ENCODE results near the gene ZP2. TPM values are rescaled to one million over a fixed set of nuclear protein-coding genes. Genes with fewer than 3 reads are reported as not detected.

The ZP2 gene
- total RNA-seq, 1 donor, result not detected

DNA sequence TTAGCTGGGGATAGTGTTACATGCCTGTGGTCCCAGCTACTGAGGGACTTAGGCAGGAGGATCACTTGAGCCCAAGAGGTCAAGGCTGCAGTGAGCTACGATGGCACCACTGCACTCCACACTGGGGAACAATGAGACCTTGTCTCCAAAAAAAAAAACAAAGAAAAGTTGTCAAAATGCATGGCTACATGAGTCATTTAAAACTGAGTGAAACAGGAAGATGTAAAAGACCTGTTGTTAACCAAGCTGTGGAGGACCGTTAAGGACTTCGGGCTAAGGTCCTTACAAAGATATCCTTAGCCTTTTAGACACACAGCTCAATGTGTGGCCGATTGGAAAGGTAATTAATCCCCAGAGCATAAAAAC lies 25.1 kb downstream of the ZP2 start:
- no peaks in the 10 kb centered on the region for H3K79me2 ChIP-seq (ENCODE audit: insufficient read depth, low read length)
- H3K4me2 ChIP-seq (ENCODE audit: insufficient read depth, low read length), result no peak overlapping the region
- peaks cover 9% of the 10 kb centered on the region for H3K4me1 ChIP-seq (ENCODE audit: insufficient read depth, low read length)
- no peaks in the 10 kb centered on the region for H4K20me1 ChIP-seq (ENCODE audit: insufficient read depth, low read length)
- H3K4me3 ChIP-seq (ENCODE audit: insufficient read depth, low read length), result no peak overlapping the region
- TF ChIP-seq, protein P1, sequence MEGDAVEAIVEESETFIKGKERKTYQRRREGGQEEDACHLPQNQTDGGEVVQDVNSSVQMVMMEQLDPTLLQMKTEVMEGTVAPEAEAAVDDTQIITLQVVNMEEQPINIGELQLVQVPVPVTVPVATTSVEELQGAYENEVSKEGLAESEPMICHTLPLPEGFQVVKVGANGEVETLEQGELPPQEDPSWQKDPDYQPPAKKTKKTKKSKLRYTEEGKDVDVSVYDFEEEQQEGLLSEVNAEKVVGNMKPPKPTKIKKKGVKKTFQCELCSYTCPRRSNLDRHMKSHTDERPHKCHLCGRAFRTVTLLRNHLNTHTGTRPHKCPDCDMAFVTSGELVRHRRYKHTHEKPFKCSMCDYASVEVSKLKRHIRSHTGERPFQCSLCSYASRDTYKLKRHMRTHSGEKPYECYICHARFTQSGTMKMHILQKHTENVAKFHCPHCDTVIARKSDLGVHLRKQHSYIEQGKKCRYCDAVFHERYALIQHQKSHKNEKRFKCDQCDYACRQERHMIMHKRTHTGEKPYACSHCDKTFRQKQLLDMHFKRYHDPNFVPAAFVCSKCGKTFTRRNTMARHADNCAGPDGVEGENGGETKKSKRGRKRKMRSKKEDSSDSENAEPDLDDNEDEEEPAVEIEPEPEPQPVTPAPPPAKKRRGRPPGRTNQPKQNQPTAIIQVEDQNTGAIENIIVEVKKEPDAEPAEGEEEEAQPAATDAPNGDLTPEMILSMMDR (IDR thresholded peaks at IDR 0.05; ENCODE audit: extremely low read depth, low read depth, low read length), result no peak
- H2AFZ ChIP-seq (ENCODE audit: low read length), result no peak overlapping the region
- no peak for DNase-seq (ENCODE audit: insufficient read length, low spot score, missing footprints)
- peaks cover 5% of the 10 kb centered on the region for H3K27me3 ChIP-seq (ENCODE audit: insufficient read depth, low read length)
- H3K36me3 ChIP-seq (ENCODE audit: insufficient read depth, low read length), result peaks cover 5% of the 10 kb centered on the region
- H3K9me3 ChIP-seq (ENCODE audit: low read depth, low read length), result no peaks in the 10 kb centered on the region
- no peak overlapping the region for H3K27ac ChIP-seq (ENCODE audit: low read depth, low read length)

DNA sequence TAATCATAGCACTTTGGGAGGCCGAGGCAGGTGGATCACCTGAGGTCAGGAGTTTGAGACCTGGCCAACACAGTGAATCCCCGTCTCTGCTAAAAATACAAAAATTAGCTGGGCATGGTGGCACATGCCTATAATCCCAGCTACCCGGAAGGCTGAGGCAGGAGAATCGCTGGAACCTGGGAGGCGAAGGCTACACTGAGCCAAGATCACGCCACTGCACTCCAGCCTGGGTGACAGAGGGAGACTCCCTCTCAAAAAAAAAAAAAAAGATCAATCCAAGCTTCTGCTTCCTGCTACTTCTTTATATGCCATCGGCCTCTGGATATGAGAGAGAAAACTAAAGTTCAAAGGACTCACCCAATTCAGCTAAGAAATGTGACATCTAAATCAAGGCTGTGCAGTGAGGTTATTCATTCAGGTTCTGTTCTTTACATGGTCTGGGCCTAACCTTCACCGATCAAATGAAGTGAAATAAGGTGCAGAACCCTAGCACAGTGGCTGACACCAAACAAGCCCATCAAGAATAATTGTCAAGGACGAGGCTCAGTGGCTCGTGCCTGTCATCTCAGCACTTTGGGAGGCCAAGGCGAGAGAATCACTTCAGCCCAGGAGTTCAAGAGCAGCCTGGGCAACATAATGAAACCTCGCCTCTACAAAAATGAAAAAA lies 25.6 kb downstream of the ZP2 start:
- peaks cover 10% of the 10 kb centered on the region for H3K36me3 ChIP-seq (ENCODE audit: insufficient read depth, low read length)
- H3K27me3 ChIP-seq (ENCODE audit: insufficient read depth, low read length), result peaks cover 5% of the 10 kb centered on the region
- H4K20me1 ChIP-seq (ENCODE audit: insufficient read depth, low read length), result no peaks in the 10 kb centered on the region
- TF ChIP-seq, protein P1 (IDR thresholded peaks at IDR 0.05; ENCODE audit: extremely low read depth, low read depth, low read length), result no peak
- H3K27ac ChIP-seq (ENCODE audit: low read depth, low read length), result no peak overlapping the region
- peaks cover 9% of the 10 kb centered on the region for H3K4me1 ChIP-seq (ENCODE audit: insufficient read depth, low read length)
- H3K4me3 ChIP-seq (ENCODE audit: insufficient read depth, low read length), result no peak overlapping the region
- H3K9me3 ChIP-seq (ENCODE audit: low read depth, low read length), result no peaks in the 10 kb centered on the region
- no peak for DNase-seq (ENCODE audit: insufficient read length, low spot score, missing footprints)
- H2AFZ ChIP-seq (ENCODE audit: low read length), result no peak overlapping the region
- no peak overlapping the region for H3K4me2 ChIP-seq (ENCODE audit: insufficient read depth, low read length)
- H3K79me2 ChIP-seq (ENCODE audit: insufficient read depth, low read length), result no peaks in the 10 kb centered on the region

DNA sequence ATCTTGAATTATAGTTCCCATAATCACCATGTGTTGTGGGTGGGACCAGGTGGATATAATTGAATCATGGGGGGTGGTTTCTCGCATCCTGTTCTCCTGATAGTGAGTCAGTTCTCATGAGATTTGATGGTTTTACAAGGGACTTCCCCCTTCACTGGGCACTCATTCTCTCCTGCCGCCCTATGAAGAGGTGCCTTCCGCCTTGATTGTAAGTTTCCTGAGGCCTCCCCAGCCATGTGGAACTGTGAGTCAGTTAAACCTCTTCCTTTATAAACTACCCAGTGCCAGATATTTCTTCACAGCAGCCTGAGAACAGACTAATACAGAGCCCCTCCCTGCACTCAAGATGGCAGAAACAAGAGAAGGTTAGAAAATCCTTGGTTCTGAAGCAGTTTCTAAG lies 26.5 kb downstream of the ZP2 start:
- Histone ChIP-seq H3K27me3 (ENCODE audit: insufficient read depth, low read length) (no peaks in the 10 kb centered on the region), H4K20me1 (ENCODE audit: insufficient read depth, low read length) (no peaks in the 10 kb centered on the region), H3K79me2 (ENCODE audit: insufficient read depth, low read length) (no peaks in the 10 kb centered on the region), H3K4me3 (ENCODE audit: insufficient read depth, low read length) (no peak overlapping the region), H2AFZ (ENCODE audit: low read length) (no peak overlapping the region), H3K4me1 (ENCODE audit: insufficient read depth, low read length) (peaks cover 9% of the 10 kb centered on the region), H3K4me2 (ENCODE audit: insufficient read depth, low read length) (no peak overlapping the region), H3K9me3 (ENCODE audit: low read depth, low read length) (no peaks in the 10 kb centered on the region), H3K36me3 (ENCODE audit: insufficient read depth, low read length) (peaks cover 12% of the 10 kb centered on the region), H3K27ac (ENCODE audit: low read depth, low read length) (no peak overlapping the region)
- DNase-seq (ENCODE audit: insufficient read length, low spot score, missing footprints), result no peak
- TF ChIP-seq, protein P1 (IDR thresholded peaks at IDR 0.05; ENCODE audit: extremely low read depth, low read depth, low read length), result no peak

DNA sequence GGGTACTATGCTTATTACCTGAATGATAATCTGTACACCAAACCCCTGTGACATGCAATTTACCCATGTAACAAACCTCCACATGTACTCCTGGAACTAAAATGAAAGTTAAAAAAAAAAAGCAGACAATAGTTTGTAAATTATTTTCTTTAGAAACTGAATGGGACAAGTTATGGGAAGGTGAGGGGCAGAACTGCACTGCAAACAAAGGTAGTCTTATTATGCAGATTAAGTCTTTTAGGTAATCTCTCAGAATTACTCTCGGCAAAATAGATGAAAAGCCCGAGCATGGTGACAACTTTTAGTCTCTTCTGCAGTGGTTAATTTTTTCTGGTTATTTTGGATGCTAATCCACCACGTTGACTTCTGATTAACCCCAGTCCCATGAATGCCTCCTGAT lies 27.4 kb downstream of the ZP2 start:
- TF ChIP-seq, protein P1 (IDR thresholded peaks at IDR 0.05; ENCODE audit: extremely low read depth, low read depth, low read length), result no peak
- H2AFZ ChIP-seq (ENCODE audit: low read length), result no peak overlapping the region
- H3K4me2 ChIP-seq (ENCODE audit: insufficient read depth, low read length), result no peak overlapping the region
- DNase-seq (ENCODE audit: insufficient read length, low spot score, missing footprints), result no peak
- no peaks in the 10 kb centered on the region for H4K20me1 ChIP-seq (ENCODE audit: insufficient read depth, low read length)
- no peaks in the 10 kb centered on the region for H3K27me3 ChIP-seq (ENCODE audit: insufficient read depth, low read length)
- H3K36me3 ChIP-seq (ENCODE audit: insufficient read depth, low read length), result peaks cover 20% of the 10 kb centered on the region
- no peak overlapping the region for H3K27ac ChIP-seq (ENCODE audit: low read depth, low read length)
- H3K4me1 ChIP-seq (ENCODE audit: insufficient read depth, low read length), result peaks cover 9% of the 10 kb centered on the region
- no peaks in the 10 kb centered on the region for H3K79me2 ChIP-seq (ENCODE audit: insufficient read depth, low read length)
- H3K9me3 ChIP-seq (ENCODE audit: low read depth, low read length), result no peaks in the 10 kb centered on the region
- no peak overlapping the region for H3K4me3 ChIP-seq (ENCODE audit: insufficient read depth, low read length)

Data from osteoblast (primary cell).